Stimulated activated CD8-positive, alpha-beta memory T cell treated with anti-CD3 and anti-CD28 coated beads, Interleukin-2, amount 100 ng/mL, for 48 hours (primary cell): ENCODE data around the gene PLPPR1.
"Not testable (repeated sequence)": the region's sequence is repeated elsewhere in the genome, so short reads cannot be mapped to it uniquely, and the experiment has no call there.

Source experiments
- DNase-seq, 2 donors: peaks; one replicate each; pipeline ENCODE4 v3.0.0-alpha.2; 2020; ENCODE audit warnings: low read depth in 2 of 2

The PLPPR1 gene

GRCh38 chr9:101028346-101029314, at the start of gene PLPPR1:
TSS of gene PLPPR1 (plus strand) at chr9:101028727.
- DNase-seq, result no peak

GRCh38 chr9:100989731-100990130, 38.8 kb upstream of the PLPPR1 start:
- no peak for DNase-seq

GRCh38 chr9:100990605-100991381, 37.7 kb upstream of the PLPPR1 start:
- no peak for DNase-seq

GRCh38 chr9:100992632-100993031, 35.9 kb upstream of the PLPPR1 start:
- no peak for DNase-seq

GRCh38 chr9:100999906-101000544, 28.5 kb upstream of the PLPPR1 start:
- no peak for DNase-seq

- no peak for DNase-seq
These were observed 23.3 kb upstream of the PLPPR1 start for GRCh38 chr9:101005246-101005645.

GRCh38 chr9:101014566-101014965, 14.0 kb upstream of the PLPPR1 start:
- DNase-seq, result no peak

- DNase-seq, result no peak
These were observed 10.1 kb upstream of the PLPPR1 start for GRCh38 chr9:101018467-101018866.

GRCh38 chr9:101022704-101023103, 5.8 kb upstream of the PLPPR1 start:
- DNase-seq, result no peak

GRCh38 chr9:101025940-101026339, 2.6 kb upstream of the PLPPR1 start:
- DNase-seq, result no peak

- no peak for DNase-seq
These were observed 1.7 kb upstream of the PLPPR1 start for GRCh38 chr9:101026824-101027223.

- DNase-seq, result no peak
These were observed 1.3 kb upstream of the PLPPR1 start for GRCh38 chr9:101027236-101027635.

- no peak for DNase-seq
These were observed 688 bp upstream of the PLPPR1 start for GRCh38 chr9:101027733-101028345.

GRCh38 chr9:101029315-101030085, 973 bp downstream of the PLPPR1 start:
- no peak for DNase-seq

- DNase-seq, result no peak
These were observed 1.5 kb downstream of the PLPPR1 start for GRCh38 chr9:101030086-101030391.

GRCh38 chr9:101032426-101032825, 3.9 kb downstream of the PLPPR1 start:
- no peak for DNase-seq

GRCh38 chr9:101034222-101034621, 5.7 kb downstream of the PLPPR1 start:
- DNase-seq, result no peak

- no peak for DNase-seq
These were observed 6.6 kb downstream of the PLPPR1 start for GRCh38 chr9:101035098-101035497.

- DNase-seq, result no peak
These were observed 8.9 kb downstream of the PLPPR1 start for GRCh38 chr9:101037430-101037829.

GRCh38 chr9:101038488-101038887, 10.0 kb downstream of the PLPPR1 start:
- no peak for DNase-seq

GRCh38 chr9:101039581-101039980, 11.1 kb downstream of the PLPPR1 start:
- DNase-seq, result not testable (repeated sequence)
